ENCODE results near the gene ZP2.
A peak's percentile ranks its signal among the peaks of the same experiment; 100 is the strongest.

Gene ZP2

GRCh38 chr16:21226749-21227148, 15.4 kb upstream of the ZP2 start:
- Mint-ChIP-seq H3K4me3 (no peak overlapping the region), H3K9me3 (no peaks in the 10 kb centered on the region), H3K36me3 (no peaks in the 10 kb centered on the region), H3K27ac (no peak overlapping the region), H3K4me1 (peaks cover 6% of the 10 kb centered on the region)
- DNase-seq (ENCODE audit: low spot score in 2 of 2) (no peak), ATAC-seq (no peak)

DNA sequence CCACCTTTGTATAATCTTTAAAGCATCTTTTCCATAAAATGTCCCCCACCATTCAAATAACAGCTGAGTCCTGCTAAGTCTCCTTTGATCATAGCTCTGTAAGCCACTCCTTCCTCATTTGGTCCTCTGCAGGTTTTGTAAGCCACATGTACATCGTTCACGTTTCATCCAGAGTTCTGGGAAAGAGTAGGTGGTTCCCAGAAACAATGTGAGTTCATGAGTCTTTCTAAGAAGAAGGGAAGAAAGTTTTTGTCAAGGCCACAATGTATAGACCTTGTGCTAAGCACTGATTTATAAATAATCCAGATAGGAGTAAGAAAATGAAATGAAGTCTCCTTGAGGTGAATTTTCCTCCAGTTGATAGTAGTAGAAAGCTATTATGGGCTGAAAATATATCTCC, 13.4 kb upstream of the ZP2 start:
- DNase-seq (ENCODE audit: low spot score in 2 of 2), result no peak
- H3K36me3 Mint-ChIP-seq, result no peaks in the 10 kb centered on the region
- H3K4me1 Mint-ChIP-seq, result peaks cover 6% of the 10 kb centered on the region
- ATAC-seq, result peak; percentile 73
- H3K27ac Mint-ChIP-seq, result no peak overlapping the region
- no peaks in the 10 kb centered on the region for H3K9me3 Mint-ChIP-seq
- no peak overlapping the region for H3K4me3 Mint-ChIP-seq

DNA sequence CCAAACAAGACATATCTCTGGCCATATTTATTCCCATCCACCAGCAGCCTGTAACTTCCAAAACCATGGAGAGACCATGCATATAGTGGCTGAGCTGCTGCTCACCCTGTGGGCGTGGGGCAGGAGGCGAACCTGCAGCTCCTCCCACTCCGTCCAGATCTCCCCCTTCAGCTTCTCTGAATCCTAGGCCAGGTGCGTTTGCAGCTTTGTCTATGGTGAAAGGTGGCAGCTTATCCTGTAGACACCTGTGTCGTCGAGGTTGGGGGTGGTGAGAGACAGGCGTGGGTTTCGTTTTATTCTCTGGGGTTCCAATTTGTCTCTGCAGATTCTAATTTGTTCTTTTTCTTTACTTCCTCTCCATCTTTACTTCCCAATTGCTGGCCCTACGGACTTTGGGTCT, 12.4 kb upstream of the ZP2 start:
- Mint-ChIP-seq H3K36me3 (no peaks in the 10 kb centered on the region), H3K4me1 (peaks cover 6% of the 10 kb centered on the region), H3K9me3 (no peaks in the 10 kb centered on the region), H3K27ac (no peak overlapping the region), H3K4me3 (no peak overlapping the region)
- DNase-seq (ENCODE audit: low spot score in 2 of 2) (no peak), ATAC-seq (no peak)

DNA sequence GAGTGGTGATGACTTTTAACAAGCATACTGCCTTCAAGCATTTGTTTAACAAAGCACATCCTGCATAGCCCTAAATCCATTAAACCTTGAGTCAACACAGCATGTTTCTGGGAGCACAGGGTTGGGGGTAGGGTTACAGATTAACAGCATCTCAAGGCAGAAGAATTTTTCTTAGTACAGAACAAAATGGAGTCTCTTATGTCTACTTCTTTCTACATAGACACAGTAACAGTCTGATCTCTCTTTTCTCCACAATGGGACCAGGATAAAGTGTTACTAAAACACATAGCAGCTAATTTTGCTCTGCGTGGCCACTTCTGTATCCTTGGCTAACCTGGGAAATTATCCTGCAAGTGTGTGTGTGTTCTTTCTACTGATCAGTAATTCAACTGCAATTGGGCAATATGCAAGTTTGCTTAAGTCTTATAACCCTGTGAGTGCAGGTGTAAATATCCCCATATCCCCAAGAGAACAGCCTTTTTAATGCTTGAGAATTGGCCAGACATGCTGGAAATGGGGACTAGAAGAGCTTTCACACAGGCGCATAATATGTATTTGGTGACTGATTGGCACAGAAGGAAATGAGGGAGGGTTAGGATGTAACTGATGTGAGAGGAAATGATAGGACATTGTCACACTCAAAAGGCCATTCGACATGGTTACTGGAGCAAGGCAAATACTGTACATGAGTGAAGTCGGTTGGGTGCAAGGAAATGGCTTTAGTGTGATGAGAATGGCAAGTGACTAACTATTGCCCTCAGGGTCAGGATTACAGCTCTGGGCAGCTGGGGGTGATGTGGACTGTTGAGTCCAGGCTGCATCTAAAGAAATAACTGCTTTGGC, 11.3 kb upstream of the ZP2 start:
- no peak overlapping the region for H3K4me3 Mint-ChIP-seq
- peaks cover 6% of the 10 kb centered on the region for H3K4me1 Mint-ChIP-seq
- DNase-seq (ENCODE audit: low spot score in 2 of 2) (no peak), ATAC-seq (no peak)
- no peaks in the 10 kb centered on the region for H3K9me3 Mint-ChIP-seq
- no peak overlapping the region for H3K27ac Mint-ChIP-seq
- no peaks in the 10 kb centered on the region for H3K36me3 Mint-ChIP-seq

DNA sequence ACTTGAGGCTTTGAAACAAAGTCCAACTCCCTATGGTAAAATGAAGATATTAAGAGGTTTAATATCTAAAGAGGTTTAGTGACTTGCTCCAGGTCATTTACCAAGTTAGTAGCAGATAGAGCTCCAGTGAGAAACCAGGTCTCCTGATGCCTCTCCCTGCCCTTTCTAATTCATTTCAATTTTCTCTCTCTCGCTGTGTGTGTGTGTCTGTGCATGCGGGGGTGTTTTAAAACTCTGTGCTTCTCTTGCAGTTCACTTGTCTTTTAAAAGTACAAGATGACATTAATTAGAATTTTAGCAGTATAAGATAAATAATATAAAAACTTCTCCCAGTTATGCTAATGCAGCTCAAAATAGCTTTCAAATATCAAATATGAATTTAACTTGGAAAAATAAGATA, 8.2 kb upstream of the ZP2 start:
- ATAC-seq (no peak), DNase-seq (ENCODE audit: low spot score in 2 of 2) (no peak)
- Mint-ChIP-seq H3K4me1 (peaks cover 2% of the 10 kb centered on the region), H3K9me3 (no peaks in the 10 kb centered on the region), H3K36me3 (no peaks in the 10 kb centered on the region), H3K27ac (no peak overlapping the region), H3K4me3 (no peak overlapping the region)

GRCh38 chr16:21218153-21218552, 6.8 kb upstream of the ZP2 start:
- no peaks in the 10 kb centered on the region for H3K4me1 Mint-ChIP-seq
- no peak for DNase-seq (ENCODE audit: low spot score in 2 of 2)
- H3K27ac Mint-ChIP-seq, result no peak overlapping the region
- no peak for ATAC-seq
- no peaks in the 10 kb centered on the region for H3K36me3 Mint-ChIP-seq
- H3K4me3 Mint-ChIP-seq, result no peak overlapping the region
- no peaks in the 10 kb centered on the region for H3K9me3 Mint-ChIP-seq

- Mint-ChIP-seq H3K27ac (no peak overlapping the region), H3K36me3 (no peaks in the 10 kb centered on the region), H3K4me1 (no peaks in the 10 kb centered on the region), H3K4me3 (no peak overlapping the region), H3K9me3 (no peaks in the 10 kb centered on the region)
- no peak for DNase-seq (ENCODE audit: low spot score in 2 of 2)
- ATAC-seq, result no peak
Measured at GRCh38 chr16:21217121-21217520, 5.7 kb upstream of the ZP2 start.

DNA sequence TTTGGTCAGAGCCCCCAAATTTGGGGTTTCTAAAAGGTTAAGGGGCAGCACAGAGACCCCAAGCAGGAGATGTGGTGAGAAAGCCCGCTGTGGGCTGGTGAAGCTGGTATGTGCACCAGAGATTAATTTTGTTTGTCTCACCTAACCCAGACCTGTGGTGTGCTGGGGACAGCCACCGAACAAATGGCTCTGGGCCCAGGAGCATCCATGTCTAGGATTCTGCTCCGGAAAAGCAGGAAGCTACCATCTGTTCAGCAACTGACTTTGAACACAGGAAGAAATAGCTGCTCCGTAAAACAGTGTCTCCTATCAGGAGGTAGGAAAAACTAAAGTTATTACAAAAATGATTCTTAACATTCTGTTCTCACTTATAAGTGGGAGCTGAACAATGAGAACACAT, 2.7 kb upstream of the ZP2 start:
- DNase-seq (ENCODE audit: low spot score in 2 of 2) (no peak), ATAC-seq (no peak)
- Mint-ChIP-seq H3K9me3 (no peaks in the 10 kb centered on the region), H3K4me1 (no peaks in the 10 kb centered on the region), H3K36me3 (no peaks in the 10 kb centered on the region), H3K4me3 (no peak overlapping the region), H3K27ac (no peak overlapping the region)

DNA sequence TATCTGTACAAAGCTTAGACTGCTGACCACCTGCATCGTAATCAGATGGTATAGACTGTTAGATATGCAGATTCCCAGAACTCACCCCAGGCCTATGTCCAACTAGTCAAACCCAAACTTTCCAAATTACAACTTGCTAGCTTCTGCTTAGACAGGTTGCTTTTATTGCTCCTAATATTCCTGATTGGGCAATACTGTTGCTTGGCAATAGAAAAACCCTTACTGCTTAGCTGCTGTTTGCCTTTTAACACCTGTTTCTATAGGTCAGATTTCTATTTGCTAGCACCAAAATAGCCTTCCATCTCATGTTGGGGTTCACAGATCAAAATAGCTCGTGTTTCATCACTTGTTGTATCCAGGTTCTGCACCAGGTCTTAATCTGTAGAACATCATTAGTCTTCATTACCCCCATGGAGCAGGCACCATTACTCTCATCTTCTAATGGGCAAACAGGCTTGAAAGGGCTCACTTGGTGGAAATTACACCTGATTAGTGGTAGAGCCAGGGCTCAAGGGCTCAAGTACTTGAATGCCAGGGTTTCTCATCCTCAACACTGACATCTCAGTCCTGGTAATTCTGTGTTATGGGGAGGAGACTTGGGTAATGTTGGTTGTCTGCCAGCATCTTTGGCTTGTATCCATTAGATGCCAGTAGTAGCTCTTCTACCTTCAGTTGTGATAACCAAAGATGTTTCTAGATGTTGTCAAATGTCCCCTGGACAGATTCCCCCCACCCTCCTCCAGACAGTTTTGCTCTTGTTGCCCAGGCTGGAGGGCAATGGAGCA, 2.7 kb downstream of the ZP2 start:
- H3K4me1 Mint-ChIP-seq, result no peaks in the 10 kb centered on the region
- no peak overlapping the region for H3K4me3 Mint-ChIP-seq
- no peaks in the 10 kb centered on the region for H3K9me3 Mint-ChIP-seq
- no peaks in the 10 kb centered on the region for H3K36me3 Mint-ChIP-seq
- DNase-seq (ENCODE audit: low spot score in 2 of 2) (no peak), ATAC-seq (no peak)
- H3K27ac Mint-ChIP-seq, result no peak overlapping the region

DNA sequence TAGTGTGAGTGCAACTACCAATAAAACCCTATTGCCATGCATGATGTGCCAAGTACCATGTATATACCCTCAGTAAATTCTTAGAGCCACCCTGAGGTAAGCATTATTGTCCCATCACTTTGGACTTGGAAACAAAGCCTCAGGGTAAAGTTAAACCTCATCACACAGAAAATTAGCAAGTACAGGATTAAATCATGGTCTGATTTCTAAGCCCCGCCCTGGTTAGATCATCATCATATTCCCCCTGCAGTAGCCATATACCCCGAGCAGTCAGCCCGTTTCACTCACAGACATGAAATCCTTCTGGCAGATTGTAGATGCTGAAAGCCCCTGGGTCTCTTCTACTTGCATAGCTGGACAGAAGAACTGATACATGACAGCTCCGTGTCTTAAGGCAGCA, 4.8 kb downstream of the ZP2 start:
- no peak overlapping the region for H3K27ac Mint-ChIP-seq
- no peak for ATAC-seq
- no peaks in the 10 kb centered on the region for H3K36me3 Mint-ChIP-seq
- no peak overlapping the region for H3K4me3 Mint-ChIP-seq
- H3K9me3 Mint-ChIP-seq, result no peaks in the 10 kb centered on the region
- no peaks in the 10 kb centered on the region for H3K4me1 Mint-ChIP-seq
- no peak for DNase-seq (ENCODE audit: low spot score in 2 of 2)

DNA sequence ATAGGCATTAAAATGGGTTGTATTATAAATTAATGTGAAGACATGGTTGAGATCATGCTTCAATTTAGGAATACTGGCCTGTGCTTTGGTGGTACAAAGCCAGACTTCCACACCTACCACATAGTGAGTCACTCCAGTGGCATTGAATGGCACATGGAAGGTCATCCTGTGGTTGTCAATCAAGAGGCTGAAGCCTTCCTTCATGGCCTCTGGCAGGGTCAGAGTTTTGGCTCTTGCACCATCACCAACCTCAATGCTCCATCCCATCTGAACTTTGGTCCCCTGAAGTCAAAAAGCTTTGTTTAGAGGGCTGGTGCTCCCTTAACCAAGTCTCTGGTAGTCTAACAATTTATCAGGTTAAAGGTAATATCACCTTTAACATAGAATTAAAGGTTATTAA, 6.1 kb downstream of the ZP2 start:
- no peak for DNase-seq (ENCODE audit: low spot score in 2 of 2)
- no peak overlapping the region for H3K4me3 Mint-ChIP-seq
- H3K4me1 Mint-ChIP-seq, result no peaks in the 10 kb centered on the region
- H3K27ac Mint-ChIP-seq, result no peak overlapping the region
- no peak for ATAC-seq
- H3K36me3 Mint-ChIP-seq, result no peaks in the 10 kb centered on the region
- no peaks in the 10 kb centered on the region for H3K9me3 Mint-ChIP-seq

- Mint-ChIP-seq H3K9me3 (no peaks in the 10 kb centered on the region), H3K4me1 (no peaks in the 10 kb centered on the region), H3K36me3 (no peaks in the 10 kb centered on the region), H3K4me3 (no peak overlapping the region), H3K27ac (no peak overlapping the region)
- DNase-seq (ENCODE audit: low spot score in 2 of 2) (no peak), ATAC-seq (no peak)
Measured at GRCh38 chr16:21203155-21203797, 8.1 kb downstream of the ZP2 start.

DNA sequence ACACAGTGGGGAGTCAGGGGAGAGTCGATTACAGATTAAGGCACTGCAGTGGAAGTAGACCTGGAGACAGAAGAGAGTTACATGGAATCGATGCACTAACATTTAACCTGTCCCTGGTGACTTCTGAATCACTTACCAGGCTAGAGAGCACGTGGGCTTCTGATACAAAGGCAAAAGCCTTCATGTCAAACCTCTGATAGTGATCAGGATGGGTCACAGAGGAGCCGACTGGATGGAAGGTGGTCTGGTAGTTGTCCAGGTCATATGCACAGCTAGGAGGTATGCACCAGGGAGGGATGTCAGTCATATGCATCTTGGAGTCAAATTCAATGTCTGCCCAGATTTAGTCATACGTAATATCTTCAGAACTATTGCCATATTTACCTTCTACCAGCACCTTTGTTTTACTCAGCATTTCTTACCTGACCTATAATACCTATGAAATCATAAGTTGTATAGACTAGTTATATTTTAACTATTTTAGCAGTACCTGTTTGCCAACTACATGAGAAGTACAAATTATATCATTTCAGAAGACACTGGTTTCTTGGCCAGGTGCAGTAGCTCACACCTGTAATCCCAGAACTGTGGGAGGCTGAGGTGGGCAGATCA, 11.7 kb downstream of the ZP2 start:
- H3K4me3 Mint-ChIP-seq, result no peak overlapping the region
- peaks cover 3% of the 10 kb centered on the region for H3K4me1 Mint-ChIP-seq
- H3K9me3 Mint-ChIP-seq, result no peaks in the 10 kb centered on the region
- ATAC-seq, result no peak
- no peak overlapping the region for H3K27ac Mint-ChIP-seq
- H3K36me3 Mint-ChIP-seq, result no peaks in the 10 kb centered on the region
- DNase-seq (ENCODE audit: low spot score in 2 of 2), result no peak

DNA sequence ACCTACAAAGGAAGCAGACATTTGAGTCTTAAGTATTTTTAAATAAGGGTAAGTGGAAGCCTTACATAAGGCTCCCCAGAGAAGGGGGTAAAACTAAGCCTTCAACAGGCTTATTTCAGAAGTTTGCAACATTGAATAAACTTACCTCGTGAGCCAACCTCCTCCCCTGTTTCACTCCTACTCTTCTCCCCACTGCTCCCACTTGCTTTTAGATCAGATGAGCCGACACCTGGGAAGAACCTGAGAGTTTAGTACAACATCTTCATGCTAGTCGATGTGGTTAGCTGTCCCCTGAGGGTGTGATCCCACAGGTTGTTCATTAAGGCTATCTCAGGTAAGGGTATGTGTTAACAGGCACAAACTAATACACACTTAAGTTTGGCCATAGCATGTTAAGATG, 13.8 kb downstream of the ZP2 start:
- Mint-ChIP-seq H3K4me1 (peaks cover 7% of the 10 kb centered on the region), H3K4me3 (no peak overlapping the region), H3K27ac (no peak overlapping the region), H3K36me3 (no peaks in the 10 kb centered on the region), H3K9me3 (no peaks in the 10 kb centered on the region)
- no peak for ATAC-seq
- no peak for DNase-seq (ENCODE audit: low spot score in 2 of 2)

DNA sequence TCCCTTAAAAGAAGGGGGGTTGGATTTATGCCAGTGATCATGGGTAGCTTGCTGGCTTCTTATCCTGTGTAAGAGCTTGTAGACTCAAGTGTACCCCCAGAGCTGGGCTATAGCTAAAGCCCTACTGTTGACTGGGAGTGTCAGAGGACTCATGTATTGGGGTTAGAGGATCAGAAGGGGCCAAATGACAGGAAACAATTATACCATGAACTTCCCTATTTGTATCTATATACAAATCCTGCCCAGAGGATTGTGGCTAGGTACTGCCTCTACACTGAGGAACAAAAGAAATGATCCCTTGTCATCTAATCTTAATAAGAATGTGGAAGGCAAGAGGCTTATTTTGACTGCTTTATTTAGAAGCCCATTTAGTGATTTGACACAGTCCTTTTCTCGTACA, 14.3 kb downstream of the ZP2 start:
- Mint-ChIP-seq H3K9me3 (no peaks in the 10 kb centered on the region), H3K4me3 (no peak overlapping the region), H3K36me3 (no peaks in the 10 kb centered on the region), H3K4me1 (peaks cover 7% of the 10 kb centered on the region), H3K27ac (no peak overlapping the region)
- DNase-seq (ENCODE audit: low spot score in 2 of 2) (no peak), ATAC-seq (no peak)

All from stimulated activated effector memory CD8-positive, alpha-beta T cell treated with anti-CD3 and anti-CD28 coated beads, Interleukin-12 subunit alpha, Interleukin-12 subunit beta, amount 100 ng/mL, for 72 hours (primary cell).